HepG2 (cell line): ENCODE results near the gene BCCIP. TPM values are rescaled to one million over a fixed set of nuclear protein-coding genes. Genes with fewer than 3 reads are reported as not detected.

Source experiments
- AHR ChIP-seq: IDR thresholded peaks from 2 replicates; pipeline ENCODE4 v1.6.1; 2018; ENCODE audit warnings: missing genetic modification reagents, missing compliant biosample characterization
- ATF7 ChIP-seq, 2 experiments: fragments of 450-650 bp in 1 of 2; sonication (generic) in 1 of 2; formaldehyde crosslinking in 1 of 2; IDR thresholded peaks; 2 replicates each; pipeline versions ENCODE4 v1.4.0 to v1.6.1; 2016 to 2020; ENCODE audit warnings: antibody characterized with exemption in 1 of 2, mild to moderate bottlenecking in 1 of 2, missing genetic modification reagents in 1 of 2
- CREB1 ChIP-seq, 2 experiments: fragments of 450-650 bp in 1 of 2; IDR thresholded peaks; 2 replicates each; pipeline ENCODE4 v1.6.1; 2016 to 2017; ENCODE audit warnings: control low read depth in 1 of 2, mild to moderate bottlenecking in 1 of 2, missing compliant biosample characterization in 1 of 2, missing genetic modification characterization in 1 of 2
- FOXO4 ChIP-seq: sonication (generic); formaldehyde crosslinking; conservative IDR thresholded peaks from 2 replicates; pipeline ENCODE4 v1.8.1; 2023; ENCODE audit warnings: missing genetic modification reagents
- HNF4G ChIP-seq, 2 experiments: sonication (generic) in 1 of 2; formaldehyde crosslinking in 1 of 2; IDR thresholded peaks; 2 replicates each; pipeline versions ENCODE4 v1.4.0 to v1.6.1; 2011 to 2020; ENCODE audit warnings: borderline replicate concordance in 2 of 2, low read depth in 2 of 2, mild to moderate bottlenecking in 2 of 2, low read length in 1 of 2, missing genetic modification reagents in 1 of 2, moderate library complexity in 1 of 2
- HOXA3 ChIP-seq: sonication (generic); formaldehyde crosslinking; IDR thresholded peaks from 2 replicates; pipeline ENCODE4 v1.5.0; 2020; ENCODE audit warnings: missing genetic modification reagents
- KDM5B ChIP-seq: sonication (generic); formaldehyde crosslinking; IDR thresholded peaks from 2 replicates; pipeline ENCODE4 v1.4.0; 2020; ENCODE audit warnings: missing genetic modification reagents, mild to moderate bottlenecking, borderline replicate concordance
- LCORL ChIP-seq, 2 experiments: fragments of 450-650 bp in 1 of 2; sonication (generic) in 1 of 2; formaldehyde crosslinking in 1 of 2; IDR thresholded peaks; 2 replicates each; pipeline versions ENCODE4 v1.5.0 to v1.6.1; 2017 to 2020; ENCODE audit warnings: antibody characterized with exemption in 1 of 2, missing genetic modification reagents in 1 of 2
- SIX4 ChIP-seq: sonication (generic); formaldehyde crosslinking; IDR thresholded peaks from 2 replicates; pipeline ENCODE4 v1.4.0; 2020; ENCODE audit warnings: missing genetic modification reagents
- TP53 ChIP-seq: sonication (generic); formaldehyde crosslinking; conservative IDR thresholded peaks from 2 replicates; pipeline ENCODE4 v1.4.0; 2020; ENCODE audit warnings: missing genetic modification reagents
- ZKSCAN1 ChIP-seq: fragments of 150-350 bp; IDR thresholded peaks from 2 replicates; pipeline ENCODE4 v1.6.1; 2014; ENCODE audit warnings: low read length
- ZMYM4 ChIP-seq: sonication (generic); formaldehyde crosslinking; IDR thresholded peaks from 2 replicates; pipeline ENCODE4 v1.8.1; 2023; ENCODE audit warnings: mild to moderate bottlenecking, missing genetic modification reagents
- ZNF205 ChIP-seq: IDR thresholded peaks from 2 replicates; pipeline ENCODE4 v1.6.1; 2018; ENCODE audit warnings: missing biosample characterization, missing genetic modification reagents
- ZNF432 ChIP-seq: sonication (generic); formaldehyde crosslinking; IDR thresholded peaks from 2 replicates; pipeline ENCODE4 v1.5.0; 2020; ENCODE audit warnings: missing genetic modification reagents, mild to moderate bottlenecking, borderline replicate concordance
- ZNF543 ChIP-seq: sonication (generic); formaldehyde crosslinking; IDR thresholded peaks from 2 replicates; pipeline ENCODE4 v1.4.0; 2020; ENCODE audit warnings: mild to moderate bottlenecking, missing genetic modification reagents
- ZNF607 ChIP-seq: sonication (generic); formaldehyde crosslinking; IDR thresholded peaks from 2 replicates; pipeline ENCODE4 v1.5.1; 2020; ENCODE audit warnings: missing genetic modification reagents, mild to moderate bottlenecking, borderline replicate concordance
- ZSCAN21 ChIP-seq: sonication (generic); formaldehyde crosslinking; IDR thresholded peaks from 2 replicates; pipeline ENCODE4 v1.8.0; 2022; ENCODE audit warnings: mild to moderate bottlenecking, missing genetic modification reagents, moderate library complexity, borderline replicate concordance
- polyA plus RNA-seq, 8 experiments: library from polyadenylated mRNA; depleted of rRNA in 3 of 8; stranded (reverse) in 7 of 8; unstranded in 1 of 8; fragments of >200 nt; fragmentation: Illumina TruSeq in 4 of 8; extraction: Trizol in 4 of 8; gene quantifications; 2 replicates each; pipeline versions ENCODE4 v1.2.1 to v1.2.3, GENCODE V29; 2011 to 2016; ENCODE audit warnings: low read depth in 4 of 8, missing spikeins in 1 of 8, mixed read lengths in 1 of 8; ENCODE audit not compliant: insufficient read depth in 1 of 8
- total RNA-seq, 5 experiments: library from RNA; depleted of rRNA; stranded (reverse); fragments of >200 nt; fragmentation: Illumina TruSeq; extraction: Trizol; gene quantifications; 2 replicates each; pipeline ENCODE4 v1.2.3, GENCODE V29; 2016; ENCODE audit warnings: low read depth in 1 of 5
- TF ChIP-seq, protein P1 (sequence below): IDR thresholded peaks from 2 replicates; pipeline ENCODE4 v1.4.0; 2020; ENCODE audit warnings: mild to moderate bottlenecking, missing genetic modification reagents
- TF ChIP-seq, protein P2 (sequence below): IDR thresholded peaks from 2 replicates; pipeline ENCODE4 v1.6.1; 2016; ENCODE audit warnings: mild to moderate bottlenecking
- TF ChIP-seq, protein P3 (sequence below): sonication (generic); formaldehyde crosslinking; IDR thresholded peaks from 2 replicates; pipeline ENCODE4 v1.5.0; 2020; ENCODE audit warnings: missing genetic modification reagents

Gene BCCIP
- total and polyA plus RNA-seq, 2 of the 13 experiments (the other 11 are each of a cell fraction or from before 2014, with no cell fraction given) = 37.0 to 132 TPM

- TF ChIP-seq CREB1 (IDR thresholded peaks at IDR 0.05) (peak; percentile 12; the same call in 1 of the 2 replicates), CREB1 (CRISPR knock-in tag; IDR thresholded peaks at IDR 0.05) (no peak), TP53 (CRISPR knock-in tag) (peak; percentile 67; the same call in 1 of the 2 replicates), ZMYM4 (CRISPR knock-in tag) (peak; percentile 88), ZKSCAN1 (0 out of 2 replicates have a peak, but pooled peaks have one; percentile 40), ZNF205 (0 out of 2 replicates have a peak, but pooled peaks have one; percentile 20), ZNF607 (0 out of 2 replicates have a peak, but pooled peaks have one; percentile 41), ZNF432 (no peak), FOXO4 (peak; percentile 94; the same call in 1 of the 2 replicates), AHR (CRISPR knock-in tag) (peak; percentile 20; the same call in 1 of the 2 replicates), ATF7 (IDR thresholded peaks at IDR 0.05) (peak; percentile 95), ATF7 (CRISPR knock-in tag; IDR thresholded peaks at IDR 0.05) (no peak), HOXA3 (peak; percentile 59), ZSCAN21 (CRISPR knock-in tag) (peak; percentile 48; the same call in 1 of the 2 replicates), LCORL (IDR thresholded peaks at IDR 0.05) (no peak), LCORL (CRISPR knock-in tag; IDR thresholded peaks at IDR 0.05) (peak; percentile 62), SIX4 (CRISPR knock-in tag) (0 out of 2 replicates have a peak, but pooled peaks have one; percentile 14), ZNF543 (CRISPR knock-in tag) (no peak), KDM5B (peak; percentile 49; the same call in 1 of the 2 replicates), HNF4G (IDR thresholded peaks at IDR 0.05; ENCODE audit: borderline replicate concordance, low read depth, low read length) (0 out of 2 replicates have a peak, but pooled peaks have one; percentile 17), HNF4G (CRISPR knock-in tag; IDR thresholded peaks at IDR 0.05; ENCODE audit: borderline replicate concordance, low read depth) (0 out of 2 replicates have a peak, but pooled peaks have one; percentile 31)
- TF ChIP-seq, protein P1, sequence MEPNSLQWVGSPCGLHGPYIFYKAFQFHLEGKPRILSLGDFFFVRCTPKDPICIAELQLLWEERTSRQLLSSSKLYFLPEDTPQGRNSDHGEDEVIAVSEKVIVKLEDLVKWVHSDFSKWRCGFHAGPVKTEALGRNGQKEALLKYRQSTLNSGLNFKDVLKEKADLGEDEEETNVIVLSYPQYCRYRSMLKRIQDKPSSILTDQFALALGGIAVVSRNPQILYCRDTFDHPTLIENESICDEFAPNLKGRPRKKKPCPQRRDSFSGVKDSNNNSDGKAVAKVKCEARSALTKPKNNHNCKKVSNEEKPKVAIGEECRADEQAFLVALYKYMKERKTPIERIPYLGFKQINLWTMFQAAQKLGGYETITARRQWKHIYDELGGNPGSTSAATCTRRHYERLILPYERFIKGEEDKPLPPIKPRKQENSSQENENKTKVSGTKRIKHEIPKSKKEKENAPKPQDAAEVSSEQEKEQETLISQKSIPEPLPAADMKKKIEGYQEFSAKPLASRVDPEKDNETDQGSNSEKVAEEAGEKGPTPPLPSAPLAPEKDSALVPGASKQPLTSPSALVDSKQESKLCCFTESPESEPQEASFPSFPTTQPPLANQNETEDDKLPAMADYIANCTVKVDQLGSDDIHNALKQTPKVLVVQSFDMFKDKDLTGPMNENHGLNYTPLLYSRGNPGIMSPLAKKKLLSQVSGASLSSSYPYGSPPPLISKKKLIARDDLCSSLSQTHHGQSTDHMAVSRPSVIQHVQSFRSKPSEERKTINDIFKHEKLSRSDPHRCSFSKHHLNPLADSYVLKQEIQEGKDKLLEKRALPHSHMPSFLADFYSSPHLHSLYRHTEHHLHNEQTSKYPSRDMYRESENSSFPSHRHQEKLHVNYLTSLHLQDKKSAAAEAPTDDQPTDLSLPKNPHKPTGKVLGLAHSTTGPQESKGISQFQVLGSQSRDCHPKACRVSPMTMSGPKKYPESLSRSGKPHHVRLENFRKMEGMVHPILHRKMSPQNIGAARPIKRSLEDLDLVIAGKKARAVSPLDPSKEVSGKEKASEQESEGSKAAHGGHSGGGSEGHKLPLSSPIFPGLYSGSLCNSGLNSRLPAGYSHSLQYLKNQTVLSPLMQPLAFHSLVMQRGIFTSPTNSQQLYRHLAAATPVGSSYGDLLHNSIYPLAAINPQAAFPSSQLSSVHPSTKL (CRISPR knock-in tag) = no peak
- TF ChIP-seq, protein P2, sequence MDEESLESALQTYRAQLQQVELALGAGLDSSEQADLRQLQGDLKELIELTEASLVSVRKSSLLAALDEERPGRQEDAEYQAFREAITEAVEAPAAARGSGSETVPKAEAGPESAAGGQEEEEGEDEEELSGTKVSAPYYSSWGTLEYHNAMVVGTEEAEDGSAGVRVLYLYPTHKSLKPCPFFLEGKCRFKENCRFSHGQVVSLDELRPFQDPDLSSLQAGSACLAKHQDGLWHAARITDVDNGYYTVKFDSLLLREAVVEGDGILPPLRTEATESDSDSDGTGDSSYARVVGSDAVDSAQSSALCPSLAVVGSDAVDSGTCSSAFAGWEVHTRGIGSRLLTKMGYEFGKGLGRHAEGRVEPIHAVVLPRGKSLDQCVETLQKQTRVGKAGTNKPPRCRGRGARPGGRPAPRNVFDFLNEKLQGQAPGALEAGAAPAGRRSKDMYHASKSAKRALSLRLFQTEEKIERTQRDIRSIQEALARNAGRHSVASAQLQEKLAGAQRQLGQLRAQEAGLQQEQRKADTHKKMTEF (CRISPR knock-in tag) = peak; percentile 79
- TF ChIP-seq, protein P3, sequence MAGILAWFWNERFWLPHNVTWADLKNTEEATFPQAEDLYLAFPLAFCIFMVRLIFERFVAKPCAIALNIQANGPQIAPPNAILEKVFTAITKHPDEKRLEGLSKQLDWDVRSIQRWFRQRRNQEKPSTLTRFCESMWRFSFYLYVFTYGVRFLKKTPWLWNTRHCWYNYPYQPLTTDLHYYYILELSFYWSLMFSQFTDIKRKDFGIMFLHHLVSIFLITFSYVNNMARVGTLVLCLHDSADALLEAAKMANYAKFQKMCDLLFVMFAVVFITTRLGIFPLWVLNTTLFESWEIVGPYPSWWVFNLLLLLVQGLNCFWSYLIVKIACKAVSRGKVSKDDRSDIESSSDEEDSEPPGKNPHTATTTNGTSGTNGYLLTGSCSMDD = no peak
Observed at GRCh38 chr10:125822878-125823662, at the start of gene BCCIP, which contains the start of gene UROS (continued).
